SK-N-DZ (cell line): ENCODE measurements around the gene NRIP2.

Experiments used
- DNase-seq: peaks from one replicate; pipeline ENCODE4 v3.0.0-alpha.2; 2015; ENCODE audit warnings: low spot score

The NRIP2 gene

DNA sequence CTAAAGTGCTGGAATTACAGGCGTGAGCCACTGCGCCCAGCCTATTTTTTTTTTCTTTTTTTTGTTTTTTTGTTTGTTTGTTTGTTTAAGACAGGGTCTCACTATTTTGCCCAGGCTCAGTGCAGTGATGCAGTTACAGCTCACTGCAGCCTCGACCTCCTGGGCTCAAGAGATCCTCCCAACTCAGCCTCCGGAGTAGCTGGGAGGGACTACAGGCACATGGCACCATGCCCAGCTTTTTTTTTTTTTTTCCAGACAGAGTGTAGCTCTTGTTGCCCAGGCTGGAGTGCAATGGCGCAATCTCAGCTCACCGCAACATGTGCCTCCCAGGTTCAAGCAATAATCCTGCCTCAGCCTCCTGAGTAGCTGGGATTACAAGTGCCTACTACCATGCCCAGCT, 28.1 kb downstream of the NRIP2 start:
- DNase-seq: no peak

DNA sequence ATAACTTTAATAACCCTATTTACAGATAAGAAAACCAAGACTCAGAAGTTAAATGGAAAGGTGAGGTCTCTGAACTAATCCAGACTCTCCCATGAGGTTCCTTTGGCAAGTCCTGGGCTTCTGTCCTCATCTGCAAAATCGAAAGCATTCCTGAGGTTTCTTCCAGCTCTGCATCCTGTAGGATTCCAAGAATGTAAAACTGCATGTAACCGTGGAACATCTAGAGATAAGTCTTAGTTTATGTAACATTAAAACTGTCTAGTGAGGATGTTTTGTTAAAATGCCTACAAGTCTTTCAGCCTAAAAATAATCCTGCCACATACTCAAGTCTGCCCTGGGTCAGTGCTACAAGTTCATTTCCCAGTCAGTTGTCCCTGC, 29.7 kb downstream of the NRIP2 start:
- DNase-seq: no peak

DNA sequence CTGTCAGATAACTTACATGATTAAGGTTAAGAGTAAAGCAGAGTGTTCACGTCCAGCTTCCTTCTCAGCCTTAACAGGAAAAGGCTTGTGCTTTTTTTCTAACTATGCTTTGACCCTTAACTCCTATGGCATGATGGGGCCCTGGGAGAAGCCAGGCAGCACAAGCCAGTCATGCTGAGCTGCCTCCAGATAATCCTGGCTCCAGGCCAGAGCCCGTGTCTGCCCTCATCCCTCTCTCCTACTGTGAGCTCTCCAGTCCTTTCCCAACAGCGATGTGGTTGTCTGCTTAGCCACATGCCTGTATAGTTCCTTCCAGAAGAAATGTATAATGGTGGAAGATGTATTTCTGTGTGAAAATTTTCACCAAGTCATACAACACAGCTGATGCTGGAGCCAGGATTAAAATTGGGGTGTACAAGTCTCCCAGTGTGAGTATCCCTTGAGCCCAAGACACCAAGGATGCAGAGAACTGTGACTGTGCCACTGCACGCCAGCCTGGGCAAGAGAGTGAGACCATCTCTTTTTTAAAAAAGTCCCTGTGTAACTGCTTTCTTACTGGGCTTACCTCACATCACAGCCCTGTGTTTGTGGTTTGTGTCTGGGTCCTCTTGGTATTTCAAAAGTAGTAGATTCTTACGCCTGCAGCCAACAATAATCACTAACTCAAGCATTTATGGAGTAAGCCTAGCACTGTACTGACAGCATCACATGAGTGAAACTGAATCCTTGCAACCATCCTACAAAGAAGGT, 30.3 kb downstream of the NRIP2 start:
- DNase-seq: no peak

DNA sequence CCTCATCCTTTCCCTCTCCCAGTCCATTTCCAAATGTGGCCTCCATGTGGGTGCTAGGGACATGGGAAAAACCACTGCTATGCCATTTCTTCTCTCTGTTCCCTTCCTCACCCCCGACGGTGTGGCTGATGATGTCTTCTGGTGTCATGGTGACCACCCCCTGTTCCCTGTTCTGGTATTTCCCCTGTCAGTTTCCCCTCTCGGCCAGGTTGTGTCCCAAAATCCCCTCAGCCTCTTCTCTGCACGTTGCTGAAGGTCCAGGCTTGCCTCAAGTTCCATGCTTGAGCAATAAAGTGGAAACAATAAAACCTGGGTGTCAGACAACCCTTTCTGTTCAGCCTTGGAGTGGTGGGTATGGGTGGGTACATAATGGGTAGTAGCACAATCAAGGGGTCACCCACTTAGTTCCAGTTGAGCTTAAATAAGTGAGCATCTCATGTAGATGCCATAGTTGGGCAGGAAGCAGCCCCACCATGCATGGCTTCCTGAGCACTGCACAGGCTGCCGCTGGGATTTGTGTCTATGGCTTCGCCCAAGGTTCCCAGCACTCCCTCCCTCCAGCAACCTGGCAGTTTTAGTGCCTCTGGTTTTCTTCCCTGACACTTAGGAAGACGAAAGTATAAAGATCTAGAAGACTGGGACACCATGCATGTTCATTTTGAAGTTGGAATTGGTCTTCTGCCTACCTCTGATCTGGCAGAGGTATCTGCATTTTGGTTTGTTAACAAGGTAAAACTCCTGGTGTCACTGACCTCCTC, 31.0 kb downstream of the NRIP2 start:
- DNase-seq: no peak

DNA sequence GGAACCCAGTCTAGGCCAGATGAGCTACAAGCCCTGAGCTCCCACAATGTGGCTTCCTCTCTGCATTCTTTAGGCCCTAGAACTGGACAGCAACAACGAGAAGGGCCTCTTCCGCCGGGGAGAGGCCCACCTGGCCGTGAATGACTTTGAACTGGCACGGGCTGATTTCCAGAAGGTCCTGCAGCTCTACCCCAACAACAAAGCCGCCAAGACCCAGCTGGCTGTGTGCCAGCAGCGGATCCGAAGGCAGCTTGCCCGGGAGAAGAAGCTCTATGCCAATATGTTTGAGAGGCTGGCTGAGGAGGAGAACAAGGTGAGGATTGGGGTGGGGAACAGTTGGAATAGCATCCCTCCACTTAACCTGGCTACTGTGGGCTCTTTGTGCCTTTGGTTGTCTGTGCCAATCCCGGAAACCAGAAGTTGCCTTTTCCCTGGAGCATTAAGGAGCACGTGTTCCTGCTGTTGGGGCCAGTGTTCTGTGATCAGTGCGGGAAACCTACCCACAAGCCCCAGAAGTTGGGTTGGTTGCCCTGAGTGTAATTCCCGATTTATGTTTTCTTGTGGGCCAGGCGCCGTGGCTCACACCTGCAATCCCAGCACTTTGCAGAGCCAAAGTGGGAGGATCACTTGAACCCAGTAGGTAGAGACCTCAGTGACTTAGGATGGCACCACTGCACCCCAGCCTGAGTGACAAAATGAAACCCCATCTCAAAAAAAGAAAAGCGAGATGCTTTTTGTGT, 33.6 kb downstream of the NRIP2 start:
- no peak for DNase-seq

DNA sequence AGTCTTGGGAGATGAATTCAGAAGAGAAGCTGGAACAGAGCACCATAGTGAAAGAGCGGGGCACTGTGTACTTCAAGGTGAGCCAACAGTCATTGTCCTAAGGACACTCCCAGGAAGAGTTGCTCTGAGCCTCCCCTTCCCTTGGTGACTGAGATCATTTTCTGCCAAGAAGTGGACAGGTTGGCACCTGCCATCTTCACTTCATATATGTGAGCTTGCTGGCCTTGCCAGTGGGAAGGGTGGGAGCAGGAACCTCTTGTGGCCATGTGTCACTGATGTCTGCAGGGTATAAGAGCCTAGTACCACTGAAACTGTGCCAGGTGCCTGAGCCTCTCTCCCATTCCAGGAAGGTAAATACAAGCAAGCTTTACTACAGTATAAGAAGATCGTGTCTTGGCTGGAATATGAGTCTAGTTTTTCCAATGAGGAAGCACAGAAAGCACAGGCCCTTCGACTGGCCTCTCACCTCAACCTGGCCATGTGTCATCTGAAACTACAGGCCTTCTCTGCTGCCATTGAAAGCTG, 34.7 kb downstream of the NRIP2 start:
- DNase-seq: no peak

DNA sequence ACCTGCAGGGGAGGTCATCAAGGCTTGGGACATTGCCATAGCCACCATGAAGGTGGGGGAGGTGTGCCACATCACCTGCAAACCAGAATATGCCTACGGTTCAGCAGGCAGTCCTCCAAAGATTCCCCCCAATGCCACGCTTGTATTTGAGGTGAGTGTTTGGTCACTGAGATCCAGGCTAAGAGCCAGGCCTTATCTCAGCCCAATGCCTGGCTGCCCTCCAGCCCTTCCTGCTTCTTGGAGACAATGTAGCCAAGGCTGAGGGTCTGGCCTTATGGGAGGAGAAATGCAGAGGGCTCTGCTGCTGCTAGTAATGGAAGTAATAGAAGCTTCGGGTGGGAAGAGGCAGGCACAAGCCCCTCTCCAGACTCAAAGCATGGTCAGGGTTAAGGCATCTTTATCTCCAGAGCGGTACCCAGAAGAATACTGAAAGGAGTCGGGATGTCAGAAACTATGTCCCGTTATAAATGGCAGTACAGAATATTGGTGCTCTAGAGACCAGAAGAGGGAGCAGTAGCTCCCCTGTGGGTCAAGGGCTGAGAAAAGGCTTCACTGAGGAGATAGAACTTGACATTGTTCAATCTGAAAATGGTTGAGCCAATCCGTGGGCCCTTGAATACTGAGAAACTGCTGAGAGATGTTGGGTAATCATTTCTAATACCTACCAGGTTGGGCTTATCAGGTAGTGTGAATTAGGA, 37.0 kb downstream of the NRIP2 start:
- DNase-seq: no peak

DNA sequence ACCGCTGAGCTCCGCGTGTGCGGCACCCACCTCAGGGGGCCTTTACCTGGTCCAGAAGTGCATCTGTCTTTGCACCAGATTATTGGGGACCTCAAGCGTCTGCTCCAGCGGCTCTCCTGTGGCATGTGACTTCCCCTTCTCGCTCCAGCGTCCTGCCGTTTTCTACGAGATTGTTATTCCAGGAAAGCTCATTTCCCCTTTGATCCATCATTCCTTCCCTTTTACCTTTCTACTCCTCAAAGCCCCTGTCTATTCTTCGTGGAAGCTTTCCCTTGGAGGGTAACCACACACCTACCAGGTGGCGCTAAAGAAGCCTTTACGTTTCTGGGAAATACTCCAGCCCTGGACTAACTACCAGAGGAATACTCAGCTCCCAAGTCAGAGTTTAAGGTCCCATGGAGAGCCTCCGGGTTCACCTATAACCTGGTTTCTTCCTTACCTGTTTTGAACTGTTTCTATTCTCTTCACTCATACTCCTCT, 38.6 kb downstream of the NRIP2 start:
- no peak for DNase-seq

DNA sequence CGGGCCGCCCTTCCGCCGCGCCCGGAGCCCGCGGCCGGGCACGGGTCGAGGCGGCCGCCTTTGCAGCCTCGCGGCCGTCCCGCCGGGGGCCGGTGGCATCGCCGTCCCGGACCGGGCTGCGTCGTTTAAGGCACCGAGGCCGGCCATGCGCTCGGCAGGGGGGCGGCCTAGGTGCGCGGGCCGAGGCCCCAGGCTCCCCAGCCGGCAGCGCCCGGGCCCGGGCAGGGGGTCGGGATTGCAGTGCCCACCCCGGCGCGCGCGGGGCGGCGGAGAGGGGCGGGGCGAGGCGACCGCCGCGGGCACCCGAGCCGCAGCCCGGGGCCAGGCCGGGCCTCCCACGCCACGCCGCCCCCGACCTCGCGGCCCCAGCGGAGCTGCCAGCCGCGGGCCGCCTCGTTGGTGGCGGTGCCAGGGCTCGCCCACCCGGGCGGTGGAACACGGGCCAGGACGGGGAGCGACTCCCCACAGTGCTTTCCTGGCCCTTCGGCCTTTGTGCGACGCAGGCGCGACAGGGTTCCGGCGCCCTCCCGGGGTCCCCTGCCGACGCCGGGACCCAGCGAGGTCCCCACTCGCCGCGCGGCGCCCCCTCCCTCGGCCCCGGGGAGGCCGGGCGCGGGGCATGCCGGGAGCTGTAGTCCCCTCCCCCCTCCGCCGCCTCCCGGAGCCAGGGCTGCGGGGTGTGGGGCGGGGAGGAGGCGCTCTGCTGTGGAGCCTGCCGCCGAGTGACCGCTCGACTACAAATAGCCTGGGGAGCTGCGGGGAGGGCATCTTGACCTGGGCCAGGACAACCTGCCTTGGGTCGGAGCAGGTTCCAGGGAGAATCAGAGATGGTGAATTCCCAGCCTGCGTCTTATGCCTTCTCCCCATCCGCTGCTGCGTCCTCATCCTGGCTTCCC, 39.3 kb downstream of the NRIP2 start:
- peak; percentile 66 for DNase-seq

DNA sequence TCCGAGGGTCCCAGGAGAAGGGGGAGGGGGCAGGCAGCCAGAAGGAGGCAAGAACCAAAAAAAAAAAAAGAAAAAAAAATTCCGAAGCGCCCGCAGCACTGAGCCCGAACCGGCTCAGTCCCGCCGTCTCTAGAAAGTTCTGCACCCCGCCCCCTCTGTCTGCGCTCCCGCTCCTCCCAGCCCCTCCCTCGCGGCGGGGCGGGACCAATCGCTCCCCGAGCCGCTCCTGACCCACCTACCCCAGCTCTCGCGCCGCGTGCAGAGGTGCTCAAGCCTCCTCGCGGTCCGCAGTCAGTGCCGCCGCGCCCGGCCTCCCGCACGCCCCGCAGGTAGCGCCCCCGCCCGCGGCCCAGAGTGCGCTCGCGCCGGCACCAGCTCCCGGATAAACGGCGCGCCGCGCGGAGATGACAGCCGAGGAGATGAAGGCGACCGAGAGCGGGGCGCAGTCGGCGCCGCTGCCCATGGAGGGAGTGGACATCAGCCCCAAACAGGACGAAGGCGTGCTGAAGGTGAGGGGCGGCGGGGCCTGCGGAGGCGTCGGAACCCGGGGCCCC, 40.0 kb downstream of the NRIP2 start, which contains the start of gene FKBP4:
Gene FKBP4 (plus strand): TSS at position 235 of the 554 bp plus-strand sequence. CDS start 170 bp downstream, at position 405.
- peak; percentile 88 for DNase-seq

DNA sequence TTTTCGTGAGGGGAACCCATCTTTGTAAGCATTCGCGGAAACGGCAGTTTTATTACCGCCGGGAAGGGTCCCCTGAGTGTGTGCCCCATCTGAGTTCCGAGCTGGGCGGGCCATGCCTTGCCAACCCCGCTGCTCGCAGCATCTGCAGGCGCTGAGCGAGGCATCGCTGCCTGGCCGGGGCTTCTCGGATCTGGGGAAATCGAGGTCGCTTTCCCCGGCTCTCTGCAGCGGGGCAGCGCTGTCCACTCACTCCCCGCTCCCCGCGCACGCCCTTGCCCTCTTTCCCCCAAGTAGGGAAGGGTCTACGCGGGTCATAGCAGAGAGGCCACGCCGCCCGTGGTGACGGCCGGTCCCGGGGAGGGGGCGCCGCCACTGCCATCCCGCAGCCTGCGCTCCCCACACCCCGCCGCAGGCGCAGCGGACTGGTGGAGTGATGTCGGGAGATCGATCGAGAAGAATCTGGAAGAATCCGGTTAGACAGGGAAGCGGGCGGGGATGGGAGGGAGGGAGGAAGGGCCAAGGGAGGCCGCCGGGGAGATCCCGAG, 40.6 kb downstream of the NRIP2 start:
- DNase-seq: no peak

DNA sequence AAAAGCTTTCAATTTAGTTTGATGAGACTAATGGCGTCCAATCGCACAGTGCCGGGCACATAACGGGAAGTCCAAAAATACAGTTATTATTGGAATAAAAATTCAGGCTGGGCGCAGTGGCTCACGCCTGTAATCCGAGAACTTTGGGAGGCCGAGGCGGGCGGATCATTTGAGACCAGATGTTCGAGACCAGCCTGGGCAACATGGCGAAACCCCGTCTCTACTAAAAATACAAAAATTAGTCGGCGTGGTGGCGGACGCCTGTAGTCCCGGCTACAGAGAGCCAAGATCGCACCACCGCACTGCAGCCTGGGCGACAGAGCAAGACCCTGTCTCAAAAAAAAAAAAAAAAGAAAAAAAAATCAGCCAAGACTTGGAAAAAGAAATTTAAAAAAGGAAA, 41.3 kb downstream of the NRIP2 start:
- DNase-seq: no peak

DNA sequence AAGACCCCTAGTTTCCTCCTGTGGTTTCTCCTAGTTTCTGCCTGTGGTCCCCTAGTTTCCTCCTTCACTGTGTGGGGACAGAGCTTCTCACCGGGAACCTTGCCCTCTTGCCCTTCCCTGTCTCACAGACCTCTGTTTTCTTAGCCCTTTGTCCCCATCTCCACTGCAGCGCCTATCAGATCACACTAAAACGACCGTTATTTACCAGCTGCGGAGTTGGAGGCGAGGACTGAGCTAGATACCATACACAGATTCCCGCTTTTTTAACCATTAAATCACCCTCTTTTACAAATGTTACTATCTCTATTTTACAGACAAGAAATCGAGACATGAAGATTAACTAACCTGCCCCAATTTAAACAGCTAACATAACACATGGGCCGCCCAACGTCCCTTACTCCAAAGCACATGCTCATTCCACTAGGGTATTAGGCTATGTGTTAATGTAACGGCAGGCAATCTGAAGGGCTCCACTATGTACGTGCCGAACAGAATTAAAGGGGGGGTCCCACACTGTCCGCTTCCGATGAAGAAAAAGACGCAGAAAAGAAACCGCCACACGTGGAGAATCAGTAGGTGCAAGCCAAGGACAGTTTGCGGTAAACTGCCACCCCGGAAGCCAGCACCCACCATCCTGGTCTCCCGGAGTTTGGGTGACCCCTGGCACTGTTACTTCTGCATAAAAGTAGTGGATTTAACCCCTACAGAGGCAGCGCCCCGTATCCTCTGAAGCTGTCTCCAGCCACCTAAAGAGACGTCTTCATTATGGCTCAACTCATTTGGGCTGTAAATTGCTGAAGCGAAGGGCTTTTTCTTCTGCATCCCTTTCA, 41.9 kb downstream of the NRIP2 start:
- DNase-seq: no peak

DNA sequence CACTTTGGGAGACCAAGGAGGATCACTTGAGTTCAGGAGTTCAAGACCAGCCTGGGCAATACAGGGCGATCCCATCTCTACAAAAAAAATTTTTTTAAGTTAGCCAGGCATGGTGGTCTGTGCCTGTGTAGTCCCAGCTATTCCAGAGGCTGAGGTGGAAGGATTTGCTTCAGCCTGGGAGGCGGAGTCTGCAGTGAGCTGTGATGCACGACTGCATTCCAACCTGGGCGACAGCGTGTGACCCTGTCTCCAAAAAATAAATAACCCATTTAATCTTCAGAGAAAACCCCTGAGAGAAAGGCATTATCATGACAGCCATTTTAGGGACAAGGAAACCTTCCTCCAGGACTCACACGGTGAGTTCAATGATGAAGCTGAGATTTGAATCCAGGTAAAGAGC, 43.7 kb downstream of the NRIP2 start:
- DNase-seq: no peak

DNA sequence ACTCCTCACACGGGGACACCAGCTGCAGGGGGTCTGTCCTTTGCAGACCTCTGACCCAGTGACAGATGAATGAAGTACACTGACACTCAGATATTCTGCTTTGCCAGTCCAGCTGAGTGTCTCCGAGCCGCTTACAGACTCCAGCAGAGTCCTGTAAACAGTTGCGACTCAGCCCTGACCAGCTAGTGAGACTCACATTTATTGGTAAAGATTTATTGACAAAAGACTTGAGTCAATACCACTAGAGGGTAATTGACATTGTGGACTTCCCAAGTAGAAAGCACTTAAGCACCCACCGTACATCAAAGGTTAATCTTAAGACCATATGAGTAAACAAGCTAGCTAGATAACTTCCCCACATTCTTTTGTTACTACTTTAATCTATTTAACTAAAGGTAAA, 49.8 kb downstream of the NRIP2 start:
- DNase-seq: no peak

DNA sequence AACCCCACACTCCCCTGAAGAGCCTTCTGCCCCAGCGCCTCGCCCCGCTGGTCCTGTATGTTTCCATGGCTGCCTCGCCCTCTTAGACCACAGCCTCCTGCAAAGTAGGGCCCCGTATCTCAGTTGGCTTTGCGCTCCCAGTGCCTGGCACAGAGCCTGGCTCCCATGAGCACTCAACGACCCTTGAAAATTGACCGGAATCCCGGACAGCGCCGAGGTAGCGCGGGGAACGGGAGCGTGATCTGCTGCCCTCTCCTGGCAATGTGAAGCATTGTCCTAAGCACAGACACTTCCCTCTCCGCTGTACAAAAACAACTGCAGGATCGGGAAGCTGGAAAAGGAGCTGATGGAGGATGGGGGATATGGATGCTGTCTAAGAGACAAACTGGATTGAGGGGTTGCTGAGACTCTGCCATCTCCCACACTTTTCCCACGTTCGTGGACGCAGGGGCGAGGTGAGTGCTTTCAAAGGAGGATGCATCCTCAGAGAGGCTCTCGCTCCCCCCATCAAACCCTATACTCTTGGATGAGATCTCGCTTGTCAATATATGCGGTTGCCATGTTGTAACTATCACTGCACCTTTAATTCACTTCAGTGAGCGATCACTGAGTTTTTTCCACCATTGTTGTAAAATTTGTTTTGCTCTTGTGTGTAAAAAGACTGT, 50.8 kb downstream of the NRIP2 start:
- peak; percentile 76 for DNase-seq

DNA sequence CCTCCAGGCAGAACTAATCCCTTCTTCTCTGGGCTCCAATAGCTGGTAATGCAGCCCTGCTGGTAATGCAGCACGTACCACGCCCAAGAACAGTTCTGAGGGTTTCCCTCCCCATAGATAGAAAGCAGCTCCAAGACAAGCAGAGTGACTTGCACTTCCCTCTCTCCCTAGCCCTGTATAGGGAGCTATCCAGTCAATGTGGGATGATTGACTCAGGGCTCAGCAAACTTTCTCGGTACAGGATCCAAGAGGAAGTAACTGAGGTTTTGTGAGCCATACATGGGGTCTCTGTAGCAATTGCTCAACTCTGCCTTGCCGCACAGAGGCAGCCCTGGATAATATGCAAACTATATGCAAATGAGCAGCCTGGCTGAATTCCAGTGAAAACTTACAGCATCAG, 55.6 kb downstream of the NRIP2 start:
- DNase-seq: no peak

DNA sequence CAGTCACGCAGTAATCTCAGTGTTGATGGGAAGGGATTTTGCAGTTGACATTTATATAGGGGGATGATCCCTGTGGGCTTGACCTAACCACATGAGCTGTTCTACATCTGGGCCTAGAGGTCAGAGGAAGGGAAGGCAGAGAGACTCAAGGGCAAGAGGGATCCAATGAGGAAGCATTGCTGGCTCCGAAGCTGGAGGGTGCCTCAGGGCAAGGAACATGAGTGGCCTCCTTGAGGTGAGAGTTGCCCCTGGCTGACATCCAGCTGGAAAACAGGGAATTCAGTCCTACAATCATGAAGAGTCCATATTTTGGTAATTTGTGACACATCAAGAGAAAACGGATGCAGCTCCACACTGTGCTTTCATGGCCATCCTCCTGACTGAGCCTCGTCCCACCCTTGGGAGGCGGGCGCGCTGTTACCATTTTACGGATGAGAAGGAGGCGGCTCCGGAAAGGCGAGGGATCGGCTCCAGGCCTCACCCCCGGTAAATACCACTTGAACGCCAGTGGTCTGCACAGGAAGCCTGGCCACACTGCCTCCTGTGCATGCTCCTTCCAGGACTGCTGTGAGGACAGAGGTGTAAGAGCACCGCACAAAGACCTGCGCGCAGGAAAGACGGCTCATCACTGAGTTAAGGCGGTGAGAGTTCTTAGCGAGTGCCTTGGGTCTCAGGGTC, 58.6 kb downstream of the NRIP2 start:
- no peak for DNase-seq
